Heart right ventricle (tissue), 16 donors: ENCODE results near the gene LRP2. TPM values are rescaled to one million over a fixed set of nuclear protein-coding genes. Genes with fewer than 3 reads are reported as not detected.

Experiments
- ATAC-seq, 8 donors: fragments of 200-7000 bp; cut with Tn5 transposase; one replicate each; pipeline ENCODE4 v1.9.1; 2020; ENCODE audit warnings: mild to moderate bottlenecking in 8 of 8, moderate library complexity in 8 of 8, moderate number of reproducible peaks in 1 of 8
- DNase-seq, 2 donors: peaks; one replicate each; pipeline ENCODE4 v3.0.0-alpha.2; 2020
- H3K27ac ChIP-seq, 10 donors: fragments of 200-600 bp; sonication (generic) in 2 of 10; one replicate each; pipeline versions ENCODE4 v1.5.0 to v1.8.0; 2020 to 2022; ENCODE audit warnings: mild to moderate bottlenecking in 3 of 10
- H3K27me3 ChIP-seq, 7 donors: fragments of 200-600 bp; one replicate each; pipeline ENCODE4 v1.8.0; 2021 to 2022; ENCODE audit warnings: mild to moderate bottlenecking in 2 of 7
- H3K36me3 ChIP-seq, 9 donors: fragments of 200-600 bp; sonication (generic) in 1 of 9; one replicate each; pipeline versions ENCODE4 v1.5.0 to v1.8.0; 2020 to 2022; ENCODE audit warnings: mild to moderate bottlenecking in 2 of 9
- H3K4me1 ChIP-seq, 9 donors: fragments of 200-600 bp; sonication (generic) in 1 of 9; one replicate each; pipeline versions ENCODE4 v1.5.0 to v1.8.0; 2020 to 2022; ENCODE audit warnings: mild to moderate bottlenecking in 4 of 9
- H3K4me3 ChIP-seq, 10 donors: fragments of 200-600 bp; sonication (generic) in 2 of 10; one replicate each; pipeline versions ENCODE4 v1.5.0 to v1.8.0; 2020 to 2022; ENCODE audit warnings: mild to moderate bottlenecking in 7 of 10, moderate library complexity in 2 of 10
- H3K9me3 ChIP-seq, 11 donors: fragments of 200-600 bp in 10 of 11; sonication (generic) in 2 of 11; one replicate each; pipeline versions ENCODE4 v1.5.0 to v1.8.0; 2013 to 2022; ENCODE audit warnings: mild to moderate bottlenecking in 2 of 11, control low read depth in 1 of 11, moderate library complexity in 1 of 11
- CTCF ChIP-seq, 9 donors: fragments of 200-600 bp; sonication (generic) in 2 of 9; IDR thresholded peaks; one replicate each; pipeline versions ENCODE4 v1.5.0 to v1.8.0; 2021 to 2022; ENCODE audit warnings: antibody characterized with exemption in 9 of 9, mild to moderate bottlenecking in 5 of 9, moderate library complexity in 1 of 9
- WGBS, 2 donors: extraction: QIAGEN DNeasy Blood & Tissue Kit; methylation state at CpG; one replicate each; pipeline ENCODE4 v1.1.7; 2013; ENCODE audit warnings: inconsistent platforms in 1 of 2; 5-methylcytosine and 5-hydroxymethylcytosine counted together
- intact Hi-C, 10 donors: fragments of 100-400 bp; cut with DNase I; formaldehyde crosslinking; loops; one replicate each; pipeline versions ENCODE4 v1.11.1 to v1.14.2; 2022
- polyA plus RNA-seq, 2 donors: library from polyadenylated mRNA; stranded (reverse); fragments of 200-250 nt; gene quantifications; one replicate each; pipeline ENCODE4 v1.2.3, GENCODE V29; 2013
- total RNA-seq, 10 donors: library from RNA; stranded (reverse); fragmentation: NEBNext Ultra II Directional in 3 of 10; extraction: Animal tissue kit (Norgen Biotek cat#: 25700) in 3 of 10; gene quantifications; one replicate each; pipeline versions ENCODE4 v1.2.1 to v1.2.4, GENCODE V29; 2021 to 2023
- donor health status: Arrhythmogenic right ventricular cardiomyopathy.
- donor health status: ischemic (EF 13 %, LVEDD 7.1; RV severe dilation, severe dysfunction).
- donor health status: healthy with polysubstance abuse.
- donor health status: DM: no; HTN: yes; CAD: no.
- donor health status: DM: no; HTN: no; CAD: no.
- donor health status: ischemic (EF 25% LVEDD 6.9; RV normal size, moderate dysfunction).
- donor health status: ischemic (EF 25% LVEDD 5.7; RV mildly dilated, moderate dysfunction).
- donor health status: healthy.
- donor health status: DM: yes; HTN: yes; CAD: no.
- donor health status: Ischemic cardiomyopathy.
- donor health status: ischemic (EF 35%, LVEDD 5.7; RV mildly dilated, moderate dysfunction).
- donor health status: nonischemic (EF 11% LVEDD 7.7; RV severe dilation, severe dysfunction).
- donor health status: DM: yes; HTN: yes; CAD: no.
- donor health status: PGD.
- donor health status: ischemic (EF 29% LVEDD 5.4; RV normal size, mild dysfunction).
- donor health status: nonischemic (EF 23%, LVEDD 6.1; RV moderate dilation, normal function).

Gene LRP2
- total and polyA plus RNA-seq, 12 donors, result 0.06 to 1.3 (median 0.27) TPM; not detected in 8

- no peak overlapping the region for H3K4me3 ChIP-seq
- H3K4me1 ChIP-seq, result no peaks in the 10 kb centered on the region
- DNase-seq, result no peak
- no peaks in the 10 kb centered on the region for H3K9me3 ChIP-seq
- WGBS, 2 donors, result 39 to 48% methylated on average over 4 of the region's 4 CpGs
- peaks cover 0 to 15% (median 0%) of the 10 kb centered on the region in 7 donors for H3K27me3 ChIP-seq
- intact Hi-C loops, result no loop called here
- no peak for TF ChIP-seq CTCF (IDR thresholded peaks at IDR 0.05)
- no peak for ATAC-seq
- H3K36me3 ChIP-seq, result no peaks in the 10 kb centered on the region
- no peak overlapping the region for H3K27ac ChIP-seq
Observed at GRCh38 chr2:169254774-169255173, 107.6 kb downstream of the LRP2 start.

GRCh38 chr2:169247211-169247610 lies 115.1 kb downstream of the LRP2 start:
- Histone ChIP-seq H3K27me3 (peaks cover 0 to 8% (median 0%) of the 10 kb centered on the region in 7 donors), H3K4me3 (no peak overlapping the region), H3K4me1 (no peaks in the 10 kb centered on the region), H3K27ac (no peak overlapping the region), H3K36me3 (no peaks in the 10 kb centered on the region), H3K9me3 (no peaks in the 10 kb centered on the region)
- no peak for ATAC-seq
- no peak for DNase-seq
- no peak for TF ChIP-seq CTCF (IDR thresholded peaks at IDR 0.05)
- 78 to 84% methylated on average over 4 of the region's 4 CpGs for WGBS, 2 donors
- intact Hi-C loops, result no loop called here

- Histone ChIP-seq H3K9me3 (no peaks in the 10 kb centered on the region), H3K4me1 (no peaks in the 10 kb centered on the region), H3K27ac (no peak overlapping the region), H3K4me3 (no peak overlapping the region), H3K27me3 (no peaks in the 10 kb centered on the region), H3K36me3 (no peaks in the 10 kb centered on the region)
- intact Hi-C loops, result no loop called here
- 77 to 84% methylated on average over 1 of the region's 1 CpG for WGBS, 2 donors
- no peak for ATAC-seq
- no peak for DNase-seq
- no peak for TF ChIP-seq CTCF (IDR thresholded peaks at IDR 0.05)
Observed at GRCh38 chr2:169240405-169240804, 121.9 kb downstream of the LRP2 start.

- Histone ChIP-seq H3K27ac (no peak overlapping the region), H3K4me1 (no peaks in the 10 kb centered on the region), H3K36me3 (no peaks in the 10 kb centered on the region), H3K9me3 (no peaks in the 10 kb centered on the region), H3K27me3 (peaks cover 0 to 4% (median 0%) of the 10 kb centered on the region in 7 donors), H3K4me3 (no peak overlapping the region)
- no peak for TF ChIP-seq CTCF (IDR thresholded peaks at IDR 0.05)
- DNase-seq (no peak), ATAC-seq (no peak)
- 85 to 87% methylated on average over 6 of the region's 6 CpGs for WGBS, 2 donors
- intact Hi-C loops, result no loop called here
Observed at GRCh38 chr2:169237939-169238338, 124.4 kb downstream of the LRP2 start.
